B cell (primary cell): ENCODE measurements around the gene HS3ST5. TPM values are rescaled to one million over a fixed set of nuclear protein-coding genes. Genes with fewer than 3 reads are reported as not detected.

Experiments
- ATAC-seq: fragments of 200-7000 bp; cut with Tn5 transposase; one replicate; pipeline ENCODE4 v1.10.0; 2021; ENCODE audit warnings: low read depth, mild to moderate bottlenecking, moderate number of reproducible peaks, moderate library complexity
- CTCF ChIA-PET: fragments of 350-600 bp; sonication (Branson Sonifier 250); formaldehyde crosslinking; loops from one replicate; lab custom pipeline; 2021; ENCODE audit warnings: antibody characterized with exemption, inconsistent platforms; lab: Charles Lee
- POLR2A ChIA-PET: fragments of 350-600 bp; sonication (Branson Sonifier 250); formaldehyde crosslinking; loops from one replicate; lab custom pipeline; 2021; ENCODE audit warnings: antibody characterized with exemption; lab: Charles Lee
- DNase-seq: peaks from one replicate; pipeline ENCODE4 v3.0.0; 2013
- H2AFZ ChIP-seq: 2 replicates; pipeline ENCODE4 v1.6.1; 2012; ENCODE audit warnings: mild to moderate bottlenecking, low read depth, low read length; ENCODE audit not compliant: insufficient read depth, poor library complexity, severe bottlenecking
- H3K27ac ChIP-seq, 2 donors: 1 replicate in 1 of 2; 2 replicates in 1 of 2; pipeline ENCODE4 v1.5.1; 2012 to 2013; ENCODE audit warnings: low read length in 2 of 2, mild to moderate bottlenecking in 2 of 2, moderate library complexity in 1 of 2
- H3K27me3 ChIP-seq, 4 experiments: fragments of 200-600 bp in 1 of 4; sonication (generic) in 1 of 4; replicated peaks in 1 of 4; 1 replicate in 2 of 4; 2 replicates in 2 of 4; pipeline versions ENCODE4 v1.6.1 to v1.7.0; 2013 to 2016; ENCODE audit warnings: low read length in 3 of 4, mild to moderate bottlenecking in 2 of 4, mixed read lengths in 1 of 4, moderate library complexity in 1 of 4; ENCODE audit not compliant: insufficient read depth in 4 of 4, control insufficient read depth in 3 of 4; ENCODE audit errors: control extremely low read depth in 1 of 4
- H3K36me3 ChIP-seq, 2 experiments: replicated peaks in 1 of 2; 1 replicate in 1 of 2; 2 replicates in 1 of 2; pipeline versions ENCODE4 v1.6.1 to v1.7.1; 2013; ENCODE audit warnings: low read length in 1 of 2; ENCODE audit not compliant: insufficient read depth in 2 of 2, control insufficient read depth in 1 of 2; ENCODE audit errors: control extremely low read depth in 1 of 2, extremely low read depth in 1 of 2
- H3K4me1 ChIP-seq, 2 donors: fragments of 200-600 bp in 1 of 2; sonication (generic) in 1 of 2; 1 replicate in 1 of 2; 2 replicates in 1 of 2; pipeline versions ENCODE4 v1.5.1 to v1.6.1; 2013 to 2017; ENCODE audit warnings: low read length in 2 of 2; ENCODE audit not compliant: control insufficient read depth in 2 of 2, insufficient read depth in 2 of 2
- H3K4me2 ChIP-seq: replicated peaks from 2 replicates; pipeline ENCODE3; 2012; ENCODE audit warnings: mild to moderate bottlenecking, low read depth, low read length; ENCODE audit not compliant: poor library complexity, severe bottlenecking
- H3K4me3 ChIP-seq, 5 experiments: fragments of 200-600 bp in 1 of 5; sonication (generic) in 1 of 5; 1 replicate in 3 of 5; 2 replicates in 2 of 5; pipeline versions ENCODE4 v1.5.1 to v1.7.0; 2011 to 2016; ENCODE audit warnings: low read length in 4 of 5, mild to moderate bottlenecking in 4 of 5, low read depth in 2 of 5, control low read depth in 1 of 5, moderate library complexity in 1 of 5; ENCODE audit not compliant: insufficient read depth in 1 of 5; ENCODE audit errors: control extremely low read depth in 1 of 5, extremely low read depth in 1 of 5
- H3K79me2 ChIP-seq: fragments of 200-600 bp; sonication (generic); one replicate; pipeline ENCODE4 v1.6.0; 2016; ENCODE audit warnings: low read length; ENCODE audit not compliant: control insufficient read depth, insufficient read depth
- H3K9ac ChIP-seq: fragments of 200-600 bp; sonication (generic); 2 replicates; pipeline ENCODE4 v1.6.1; 2017; ENCODE audit warnings: mild to moderate bottlenecking, low read length, moderate library complexity
- H3K9me3 ChIP-seq, 3 donors: one replicate each; pipeline versions ENCODE4 v1.6.1 to v1.7.1; 2013; ENCODE audit warnings: low read length in 2 of 3; ENCODE audit not compliant: control insufficient read depth in 2 of 3, insufficient read depth in 1 of 3; ENCODE audit errors: control extremely low read depth in 1 of 3
- H4K20me1 ChIP-seq: 2 replicates; pipeline ENCODE4 v1.6.0; 2012; ENCODE audit warnings: mild to moderate bottlenecking, low read length; ENCODE audit not compliant: insufficient read depth, control insufficient read depth, poor library complexity, severe bottlenecking
- H3K27ac Mint-ChIP-seq: one replicate; pipeline ENCODE4 v1.8.0; 2021; ENCODE audit warnings: mixed read lengths
- H3K27me3 Mint-ChIP-seq: one replicate; pipeline ENCODE4 v1.8.0; 2021; ENCODE audit warnings: mixed read lengths
- H3K4me1 Mint-ChIP-seq: one replicate; pipeline ENCODE4 v1.8.0; 2021; ENCODE audit warnings: mixed read lengths
- H3K4me3 Mint-ChIP-seq: one replicate; pipeline ENCODE4 v1.8.0; 2021; ENCODE audit warnings: mixed read lengths
- H3K9me3 Mint-ChIP-seq: one replicate; pipeline ENCODE4 v1.8.0; 2022; ENCODE audit warnings: mixed read lengths; ENCODE audit not compliant: insufficient read depth
- EZH2 ChIP-seq: IDR thresholded peaks from 2 replicates; pipeline ENCODE4 v1.6.1; 2012; ENCODE audit warnings: borderline replicate concordance, low read depth, mild to moderate bottlenecking, moderate library complexity, low read length; ENCODE audit not compliant: insufficient read depth, poor library complexity, severe bottlenecking
- WGBS: methylation state at CpG from one replicate; pipeline ENCODE4 v1.1.5; 2013; ENCODE audit warnings: missing lambda C conversion rate; ENCODE audit not compliant: insufficient coverage; 5-methylcytosine and 5-hydroxymethylcytosine counted together
- intact Hi-C: fragments of 100-400 bp; cut with micrococcal nuclease; formaldehyde crosslinking; loops from one replicate; pipeline ENCODE4 v1.10.0; 2022
- polyA plus RNA-seq: library from polyadenylated mRNA; depleted of rRNA; stranded (reverse); fragments of >200 nt; gene quantifications from 2 replicates; pipeline ENCODE4 v1.2.3, GENCODE V29; 2012
- total RNA-seq, 2 donors: library from RNA; stranded (reverse); fragments of 120-200 nt in 1 of 2; gene quantifications; 1 replicate in 1 of 2; 2 replicates in 1 of 2; pipeline versions ENCODE4 v1.2.3 to v1.2.4, GENCODE V29; 2013 to 2022
- TF ChIP-seq, protein P1 (sequence below): fragments of 200-600 bp; IDR thresholded peaks from one replicate; pipeline ENCODE4 v1.8.0; 2022; ENCODE audit warnings: antibody characterized with exemption, mild to moderate bottlenecking

The HS3ST5 gene
- total and polyA plus RNA-seq, 2 donors (not counting 1 experiment from before 2014, with no cell fraction given): not detected

DNA sequence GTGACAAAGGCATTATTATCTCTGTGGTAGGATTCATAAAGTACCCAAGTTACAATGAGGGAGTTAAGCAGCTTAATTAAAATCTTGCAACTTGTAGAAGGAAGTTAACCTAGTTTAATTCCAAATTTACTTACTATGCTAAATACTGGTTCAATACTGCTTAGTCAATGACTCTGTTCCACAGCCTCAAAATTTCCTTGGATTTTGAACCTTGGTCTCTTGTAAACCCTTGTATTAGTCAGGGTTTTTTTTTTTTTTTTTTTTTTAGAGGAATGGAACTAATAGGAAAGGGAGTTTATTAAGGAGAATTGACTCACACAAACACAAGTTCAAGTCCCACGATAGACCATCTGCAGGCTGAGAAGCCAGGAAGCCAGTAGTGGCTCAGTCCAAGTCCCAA is 163.4 kb downstream of the HS3ST5 start:
- no peaks in the 10 kb centered on the region for H4K20me1 ChIP-seq
- H3K4me3 ChIP-seq: no peak overlapping the region
- no peak overlapping the region for H3K27ac Mint-ChIP-seq
- no peaks in the 10 kb centered on the region for H3K27me3 Mint-ChIP-seq
- H3K36me3 ChIP-seq: no peaks in the 10 kb centered on the region
- POLR2A ChIA-PET: no interaction called here
- no peaks in the 10 kb centered on the region for H3K27me3 ChIP-seq
- H3K4me2 ChIP-seq: no peak overlapping the region
- H3K27ac ChIP-seq: no peak overlapping the region
- TF ChIP-seq, protein P1, sequence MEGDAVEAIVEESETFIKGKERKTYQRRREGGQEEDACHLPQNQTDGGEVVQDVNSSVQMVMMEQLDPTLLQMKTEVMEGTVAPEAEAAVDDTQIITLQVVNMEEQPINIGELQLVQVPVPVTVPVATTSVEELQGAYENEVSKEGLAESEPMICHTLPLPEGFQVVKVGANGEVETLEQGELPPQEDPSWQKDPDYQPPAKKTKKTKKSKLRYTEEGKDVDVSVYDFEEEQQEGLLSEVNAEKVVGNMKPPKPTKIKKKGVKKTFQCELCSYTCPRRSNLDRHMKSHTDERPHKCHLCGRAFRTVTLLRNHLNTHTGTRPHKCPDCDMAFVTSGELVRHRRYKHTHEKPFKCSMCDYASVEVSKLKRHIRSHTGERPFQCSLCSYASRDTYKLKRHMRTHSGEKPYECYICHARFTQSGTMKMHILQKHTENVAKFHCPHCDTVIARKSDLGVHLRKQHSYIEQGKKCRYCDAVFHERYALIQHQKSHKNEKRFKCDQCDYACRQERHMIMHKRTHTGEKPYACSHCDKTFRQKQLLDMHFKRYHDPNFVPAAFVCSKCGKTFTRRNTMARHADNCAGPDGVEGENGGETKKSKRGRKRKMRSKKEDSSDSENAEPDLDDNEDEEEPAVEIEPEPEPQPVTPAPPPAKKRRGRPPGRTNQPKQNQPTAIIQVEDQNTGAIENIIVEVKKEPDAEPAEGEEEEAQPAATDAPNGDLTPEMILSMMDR: no peak
- no peak for TF ChIP-seq EZH2
- ATAC-seq (no peak), DNase-seq (no peak)
- WGBS: no CpG with 5 or more reads among the region's 1 CpG
- no peaks in the 10 kb centered on the region for H3K9me3 ChIP-seq
- no peak overlapping the region for H3K9ac ChIP-seq
- no peak overlapping the region for H3K4me3 Mint-ChIP-seq
- intact Hi-C loops: no loop called here
- H3K9me3 Mint-ChIP-seq: no peaks in the 10 kb centered on the region
- no peak overlapping the region for H2AFZ ChIP-seq
- no peaks in the 10 kb centered on the region for H3K4me1 Mint-ChIP-seq
- H3K4me1 ChIP-seq: no peaks in the 10 kb centered on the region
- H3K79me2 ChIP-seq: no peaks in the 10 kb centered on the region
- CTCF ChIA-PET: no interaction called here

DNA sequence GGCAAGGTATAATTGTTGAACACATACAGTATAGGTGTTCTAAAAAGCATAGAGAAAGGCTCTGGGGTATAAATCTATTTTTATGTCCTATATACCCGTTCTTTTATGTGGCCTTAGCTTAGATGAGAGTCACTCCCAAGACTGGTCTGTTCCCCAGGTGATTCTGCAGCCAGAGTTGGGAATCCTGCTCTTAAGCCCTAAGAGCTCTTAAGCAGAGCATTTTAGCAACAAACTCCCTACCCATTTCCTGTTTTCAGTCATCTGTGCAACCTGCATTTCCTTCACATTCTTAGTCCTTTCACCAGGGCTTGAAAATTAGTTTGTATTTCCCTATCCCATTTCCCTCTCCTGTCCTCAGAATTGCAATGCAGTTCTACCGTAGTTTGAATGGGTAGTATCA is 166.1 kb downstream of the HS3ST5 start:
- WGBS: no CpG with 5 or more reads among the region's 2 CpGs
- Histone ChIP-seq H3K27me3 (no peaks in the 10 kb centered on the region), H3K27ac (no peak overlapping the region), H2AFZ (no peak overlapping the region), H3K9ac (no peak overlapping the region), H4K20me1 (no peaks in the 10 kb centered on the region), H3K9me3 (no peaks in the 10 kb centered on the region), H3K4me3 (no peak overlapping the region), H3K4me2 (no peak overlapping the region), H3K36me3 (no peaks in the 10 kb centered on the region), H3K4me1 (no peaks in the 10 kb centered on the region), H3K79me2 (no peaks in the 10 kb centered on the region)
- intact Hi-C loops: no loop called here
- TF ChIP-seq, protein P1: no peak
- TF ChIP-seq EZH2: no peak
- no peak for DNase-seq
- POLR2A ChIA-PET: no interaction called here
- Mint-ChIP-seq H3K9me3 (no peaks in the 10 kb centered on the region), H3K4me3 (no peak overlapping the region), H3K27ac (no peak overlapping the region), H3K27me3 (no peaks in the 10 kb centered on the region), H3K4me1 (no peaks in the 10 kb centered on the region)
- no peak for ATAC-seq
- CTCF ChIA-PET: no interaction called here
